GM19035 (cell line): ENCODE measurements around the gene ITPRID2.
"Not testable (repeated sequence)": the region's sequence is repeated elsewhere in the genome, so short reads cannot be mapped to it uniquely, and the experiment has no call there.

ENCODE experiments used
- ATAC-seq: cut with Tn5 transposase; IDR thresholded peaks from one replicate; pipeline ENCODE4 v1.9.1; 2021; ENCODE audit not compliant: unreplicated experiment

ITPRID2 gene

DNA sequence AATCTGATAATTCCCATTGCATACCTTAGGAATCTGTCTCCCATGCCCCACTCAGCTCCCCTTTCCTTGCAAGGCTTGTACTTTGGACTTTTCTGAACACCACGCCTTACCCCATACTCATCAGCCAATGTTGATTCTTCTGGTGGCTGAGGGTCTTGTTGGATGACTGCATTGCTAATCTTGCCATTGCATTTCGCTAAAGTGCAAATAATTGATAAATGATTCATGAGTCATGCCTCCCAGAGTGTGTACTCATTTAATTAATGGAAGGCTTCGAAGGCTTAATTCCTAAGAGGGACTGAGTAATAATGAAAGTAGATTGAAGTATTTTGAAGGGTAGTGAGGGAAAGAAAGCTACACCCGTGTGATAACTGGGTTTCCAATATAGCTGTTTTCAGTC, 66.1 kb downstream of the ITPRID2 start:
- no peak for ATAC-seq

DNA sequence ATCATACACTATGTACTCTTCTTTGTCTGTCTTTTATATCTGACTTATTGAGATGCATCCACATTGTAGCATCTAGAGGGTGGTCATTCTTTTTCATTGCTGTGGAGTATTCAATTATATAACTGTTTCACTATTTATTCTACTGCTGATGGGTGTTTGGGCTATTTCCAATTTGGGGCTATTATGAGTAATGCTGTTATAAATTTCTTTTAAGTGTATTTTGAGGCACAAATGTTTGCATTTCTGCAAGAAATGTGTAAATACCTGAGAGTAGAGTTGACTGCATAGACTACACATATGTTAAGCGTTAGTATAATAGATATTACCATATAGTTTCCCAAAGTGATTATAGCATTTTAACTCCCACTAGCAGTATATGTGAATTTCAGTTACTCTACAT, 67.2 kb downstream of the ITPRID2 start:
- ATAC-seq, result no peak

GRCh38 chr2:181959508-181959907, 68.0 kb downstream of the ITPRID2 start:
- ATAC-seq, result no peak

- not testable (repeated sequence) for ATAC-seq
Measured at GRCh38 chr2:181961167-181961566, 69.6 kb downstream of the ITPRID2 start.

DNA sequence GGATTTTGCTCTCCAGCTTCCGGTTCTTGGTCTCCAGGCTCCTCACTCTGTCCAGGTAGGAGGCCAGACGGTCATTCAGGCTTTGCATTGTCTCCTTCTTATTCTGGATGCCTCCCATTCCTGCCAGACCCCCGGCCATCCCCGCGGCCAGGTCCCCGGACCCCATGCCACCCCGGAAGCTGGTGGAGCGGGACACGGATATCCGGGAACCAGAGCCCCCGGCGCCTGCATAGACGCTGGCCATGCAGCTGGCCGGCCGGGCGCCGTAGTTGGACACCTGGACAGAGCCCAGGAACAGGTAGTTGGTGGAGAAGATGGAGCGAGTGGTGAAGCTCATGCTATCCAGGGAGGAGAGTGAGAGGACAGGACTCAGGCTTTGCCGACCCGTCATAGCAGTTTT, 70.6 kb downstream of the ITPRID2 start:
- no peak for ATAC-seq

GRCh38 chr2:181970160-181970794, 78.7 kb downstream of the ITPRID2 start:
- no peak for ATAC-seq

GRCh38 chr2:181971032-181971431, 79.5 kb downstream of the ITPRID2 start:
- ATAC-seq, result no peak

DNA sequence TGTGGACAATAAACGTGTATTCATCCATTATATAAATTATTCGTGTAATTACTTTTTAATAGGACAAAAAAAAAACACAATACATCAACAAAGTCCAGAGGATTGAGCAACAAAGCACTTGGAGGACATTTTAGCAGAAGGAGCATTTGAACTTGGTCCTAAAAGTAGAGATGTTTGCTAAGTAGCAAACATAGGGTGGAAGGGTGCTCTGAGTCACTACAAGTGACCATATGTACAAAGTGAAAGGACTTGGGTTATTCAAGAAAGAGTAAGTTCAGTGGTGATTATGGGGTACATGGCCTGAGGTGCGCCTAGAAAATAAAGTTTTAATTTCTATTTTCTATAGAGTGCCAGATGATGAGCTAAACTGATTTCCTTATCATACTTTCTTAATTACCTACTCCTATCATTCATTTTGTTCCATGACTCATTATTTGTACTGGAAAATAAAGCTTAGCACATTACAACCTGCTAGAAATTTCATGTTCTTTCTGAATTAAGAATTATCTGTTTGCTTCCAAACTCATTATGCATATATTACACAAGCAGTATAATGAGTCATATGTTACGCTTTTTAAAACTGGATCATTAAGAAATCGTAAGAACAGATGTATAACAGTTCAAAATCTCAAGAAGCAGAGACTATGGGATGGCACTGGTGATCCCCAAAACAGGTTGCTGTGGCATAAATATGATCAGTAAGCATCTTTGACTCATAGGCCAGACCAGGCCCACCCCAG, 81.1 kb downstream of the ITPRID2 start:
- ATAC-seq, result no peak

DNA sequence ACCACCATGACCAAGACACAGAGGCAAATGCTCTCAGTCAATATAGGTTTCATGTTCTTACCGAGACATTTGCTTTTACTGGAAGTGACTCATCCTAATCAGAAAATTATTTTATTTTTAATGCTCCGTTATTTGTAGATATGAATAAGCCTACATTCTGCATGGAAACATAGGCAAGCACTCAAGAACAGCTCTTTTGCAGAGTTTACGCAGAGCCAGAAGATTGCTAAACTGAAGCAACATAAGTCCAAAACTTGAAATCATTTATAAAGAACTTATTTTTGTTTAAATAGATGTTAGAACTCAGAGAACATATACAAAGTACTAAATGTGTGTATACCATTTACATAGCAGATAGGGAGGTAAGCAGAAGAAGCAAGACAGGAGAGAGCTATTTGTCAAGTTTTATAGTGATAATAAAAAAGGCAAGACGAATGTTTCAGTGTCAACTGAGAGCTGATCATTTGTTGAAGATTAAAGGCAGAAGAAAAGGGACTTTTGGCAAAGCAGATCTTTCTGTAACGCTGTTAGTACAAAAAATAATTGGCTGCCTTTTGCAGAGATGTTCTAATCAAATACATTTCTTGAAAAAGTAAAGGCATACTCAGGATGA, 81.7 kb downstream of the ITPRID2 start:
- no peak for ATAC-seq

GRCh38 chr2:181977661-181978350, 86.3 kb downstream of the ITPRID2 start:
- no peak for ATAC-seq

GRCh38 chr2:181978351-181979150, 87.0 kb downstream of the ITPRID2 start:
- ATAC-seq, result no peak
